ENCODE results near the gene ARHGAP26.
"Not testable (repeated sequence)": the region's sequence is repeated elsewhere in the genome, so short reads cannot be mapped to it uniquely, and the experiment has no call there.

The ARHGAP26 gene

DNA sequence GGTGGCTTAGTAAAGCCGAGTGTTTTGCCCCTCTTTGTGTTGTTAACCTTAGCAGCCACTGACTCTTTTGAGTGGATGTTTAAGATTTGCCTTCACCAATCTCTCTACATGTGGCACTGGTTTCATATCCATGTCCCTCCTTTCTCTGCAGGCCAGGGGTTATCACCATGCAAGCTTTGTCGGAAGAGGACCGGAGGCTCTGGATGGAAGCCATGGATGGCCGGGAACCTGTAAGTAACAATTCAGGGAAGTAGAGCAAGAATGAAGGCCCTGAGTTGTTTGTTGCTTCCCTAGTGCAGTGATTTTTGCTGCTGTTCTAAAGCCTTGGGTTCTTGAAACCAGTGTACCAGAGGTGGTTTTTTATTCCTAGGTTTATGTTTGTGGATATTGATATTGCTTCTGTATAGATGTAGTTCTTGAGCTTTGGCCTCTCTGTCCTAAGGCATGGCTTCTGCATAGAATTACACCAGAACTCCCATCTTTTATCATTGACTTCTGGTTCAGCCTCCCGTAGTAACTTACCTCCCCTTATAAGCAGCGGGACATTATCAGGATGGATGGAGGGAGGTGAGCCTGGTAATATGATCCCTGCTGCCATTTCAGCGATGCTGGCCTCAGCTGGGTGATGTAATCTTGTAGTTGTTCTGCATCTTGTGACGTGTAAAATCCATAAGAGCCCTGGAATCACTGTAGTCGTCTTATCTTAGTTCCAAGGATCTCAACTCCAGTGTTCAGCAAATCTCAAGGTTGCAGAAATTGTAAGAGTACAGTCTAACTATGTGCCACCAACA, 161.9 kb downstream of the ARHGAP26 start:
- no peak for DNase-seq (ENCODE audit: low read depth in 2 of 2)

DNA sequence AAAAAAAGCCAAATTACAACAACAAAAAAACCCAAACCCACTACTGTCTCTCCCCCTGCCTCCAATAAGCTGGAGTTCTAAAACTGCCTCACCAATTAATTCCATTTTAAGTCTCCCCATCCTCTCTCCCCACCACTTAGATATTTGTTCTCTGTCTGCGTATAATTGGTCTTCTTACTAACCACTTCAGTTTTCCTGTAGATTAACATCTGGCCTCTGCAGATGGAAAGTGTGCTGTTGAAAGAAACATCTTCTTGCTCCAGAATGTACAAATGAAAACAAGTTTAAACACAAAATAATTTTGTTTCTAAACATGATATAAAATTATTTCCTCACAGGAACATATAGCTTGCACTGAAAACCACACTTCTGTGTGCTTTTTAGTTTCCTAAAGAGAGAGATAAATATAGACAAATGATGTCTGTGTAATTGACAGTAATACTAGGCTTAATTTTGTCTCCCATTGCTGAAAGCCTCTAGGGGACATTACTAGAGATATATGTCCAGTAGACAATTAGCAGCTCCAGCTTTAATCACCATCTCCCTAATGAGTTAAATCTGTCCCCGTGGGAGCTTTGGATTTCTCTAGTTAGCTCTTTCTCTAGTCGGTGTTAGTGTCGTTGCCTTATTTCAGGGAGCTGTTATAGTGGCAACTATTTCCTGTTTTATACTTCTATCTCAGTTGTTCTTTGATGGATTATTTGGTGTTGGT, 164.0 kb downstream of the ARHGAP26 start:
- no peak for DNase-seq (ENCODE audit: low read depth in 2 of 2)

DNA sequence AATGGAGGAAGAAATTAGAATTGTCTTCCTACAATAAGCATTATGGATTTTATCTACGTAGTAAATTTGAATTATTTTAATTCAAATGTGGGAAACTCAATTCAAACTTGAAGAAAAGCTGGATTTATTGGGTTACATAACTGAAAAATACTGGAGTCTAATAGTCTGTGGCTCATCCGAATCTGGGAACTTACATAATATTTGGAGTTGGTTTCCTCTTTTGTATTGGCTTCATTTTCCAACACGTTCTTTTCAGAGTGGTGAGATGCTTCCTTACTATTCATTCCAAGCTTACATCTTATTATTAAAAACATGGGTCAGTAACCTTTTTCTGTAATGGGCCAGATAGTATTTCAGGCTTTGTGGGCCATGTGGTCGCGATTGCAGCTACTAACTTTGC, 164.8 kb downstream of the ARHGAP26 start:
- no peak for DNase-seq (ENCODE audit: low read depth in 2 of 2)

DNA sequence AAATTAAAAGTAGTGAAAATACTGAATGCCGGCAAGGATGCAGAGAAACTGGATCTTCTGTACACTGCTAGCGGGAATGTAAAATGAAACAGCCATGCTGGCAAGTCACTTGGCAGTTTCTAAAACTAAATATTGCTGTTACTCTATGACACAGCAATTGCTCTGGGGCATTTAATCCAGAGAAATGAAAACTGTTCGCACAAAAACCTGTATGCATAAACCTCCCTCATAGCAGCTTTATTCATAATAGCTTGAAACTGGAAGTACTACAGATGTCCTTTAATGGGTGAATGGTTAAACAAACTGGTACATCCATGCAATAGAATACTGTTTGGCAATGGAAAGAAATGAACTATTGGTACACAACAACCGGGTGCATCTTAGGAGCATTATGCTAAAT, 167.2 kb downstream of the ARHGAP26 start:
- DNase-seq (ENCODE audit: low read depth in 2 of 2): no peak

DNA sequence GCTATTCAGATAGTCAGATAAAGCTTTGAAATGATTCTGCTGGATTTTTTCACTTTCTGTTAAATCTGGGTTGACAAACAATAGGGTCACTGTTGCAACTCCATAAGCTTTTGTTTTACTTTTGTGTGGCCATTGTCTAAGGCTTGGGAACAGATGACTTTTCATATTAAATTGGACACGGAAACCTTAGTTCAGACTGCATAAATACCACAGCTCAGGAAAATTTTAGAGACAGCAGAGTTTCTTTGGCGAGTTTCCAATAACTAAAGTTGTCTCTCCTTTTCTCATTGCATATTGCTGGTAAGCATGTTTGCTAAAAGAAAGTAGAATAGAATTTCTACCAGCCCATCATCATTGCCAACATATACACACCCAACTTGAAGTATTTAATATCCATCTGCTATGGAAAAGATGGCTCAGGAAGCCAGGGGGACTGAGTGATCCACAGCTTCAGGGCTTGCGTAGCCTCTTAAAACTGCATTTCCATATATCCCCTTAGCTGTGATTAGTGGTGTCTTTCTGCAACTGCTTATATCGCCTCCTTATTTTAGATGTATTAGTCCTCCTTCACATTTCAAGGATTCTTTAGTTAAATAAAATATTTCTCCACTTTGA, 168.2 kb downstream of the ARHGAP26 start:
- DNase-seq (ENCODE audit: low read depth in 2 of 2): no peak

DNA sequence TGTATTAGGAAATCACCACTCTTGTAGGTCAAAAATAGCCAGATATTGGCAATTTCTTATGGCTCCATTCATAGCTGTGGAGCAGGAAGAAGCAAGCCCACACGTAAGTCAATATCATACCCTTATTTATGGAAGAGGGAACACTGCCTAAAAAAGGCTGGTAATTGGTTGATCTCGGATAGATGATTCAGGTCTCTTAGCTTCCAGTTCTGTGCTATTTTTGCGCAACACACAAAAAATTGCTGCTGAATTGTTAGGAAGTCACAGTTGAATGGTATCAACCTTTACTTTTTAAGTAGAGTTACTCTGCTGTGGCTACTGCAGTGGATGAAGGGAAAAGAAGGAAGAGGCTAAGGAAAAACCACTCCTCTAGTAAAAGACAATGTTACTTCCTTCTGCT, 168.8 kb downstream of the ARHGAP26 start:
- no peak for DNase-seq (ENCODE audit: low read depth in 2 of 2)

DNA sequence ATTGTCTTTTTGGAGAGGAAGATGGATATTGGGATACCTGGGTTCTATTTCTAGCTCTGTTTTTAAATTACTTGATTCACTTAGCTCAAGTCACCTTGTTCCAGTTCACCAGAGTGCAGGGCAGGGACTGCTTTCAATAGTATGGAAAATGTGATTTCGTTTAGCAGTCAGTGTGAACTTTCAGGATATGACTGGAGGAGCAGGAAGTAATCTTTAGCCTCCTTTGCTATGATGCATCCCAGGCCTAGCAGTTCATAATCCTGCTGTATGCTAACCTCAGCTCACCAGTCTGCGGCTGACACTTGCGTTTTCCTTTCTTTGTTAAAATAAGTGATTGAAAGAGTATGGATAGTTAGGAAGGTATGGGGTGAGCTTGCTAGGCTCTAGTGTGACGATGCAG, 169.7 kb downstream of the ARHGAP26 start:
- no peak for DNase-seq (ENCODE audit: low read depth in 2 of 2)

DNA sequence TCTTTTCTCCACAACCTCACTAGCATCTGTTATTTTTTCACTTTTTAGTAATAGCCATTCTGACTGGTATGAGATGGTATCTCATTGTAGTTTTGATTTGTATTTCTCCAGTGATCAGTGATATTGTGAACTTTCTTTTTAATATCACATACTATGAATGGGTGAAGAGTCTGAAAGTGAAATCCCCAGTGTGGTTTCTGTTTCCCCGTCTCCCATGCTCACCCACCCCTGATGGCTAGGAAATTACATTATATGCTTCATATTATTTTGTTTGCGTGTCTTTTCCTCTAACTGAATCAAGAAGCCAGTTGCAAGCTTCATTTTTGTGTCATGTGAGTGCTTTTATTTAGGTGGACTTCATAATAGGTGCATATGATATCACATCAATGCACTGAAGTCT, 171.1 kb downstream of the ARHGAP26 start:
- DNase-seq (ENCODE audit: low read depth in 2 of 2): no peak

DNA sequence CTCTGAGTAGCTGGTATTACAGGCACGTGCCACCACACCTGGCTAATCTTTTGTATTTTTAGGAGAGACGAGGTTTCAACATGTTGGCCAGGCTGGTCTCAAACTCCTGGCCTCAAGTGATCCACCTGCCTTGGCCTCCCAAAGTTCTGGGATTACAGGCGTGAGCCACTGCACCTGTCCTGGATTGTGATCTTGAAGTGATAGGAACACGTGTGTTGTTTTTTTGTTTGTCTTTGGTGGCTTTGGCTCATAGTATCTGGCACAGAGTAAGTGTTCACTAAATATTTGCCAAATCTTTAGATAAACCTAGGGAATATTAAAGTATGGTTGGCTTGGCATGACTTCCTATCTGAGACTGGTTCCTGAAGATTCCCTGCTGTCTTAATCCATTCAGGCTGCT, 172.7 kb downstream of the ARHGAP26 start:
- no peak for DNase-seq (ENCODE audit: low read depth in 2 of 2)

DNA sequence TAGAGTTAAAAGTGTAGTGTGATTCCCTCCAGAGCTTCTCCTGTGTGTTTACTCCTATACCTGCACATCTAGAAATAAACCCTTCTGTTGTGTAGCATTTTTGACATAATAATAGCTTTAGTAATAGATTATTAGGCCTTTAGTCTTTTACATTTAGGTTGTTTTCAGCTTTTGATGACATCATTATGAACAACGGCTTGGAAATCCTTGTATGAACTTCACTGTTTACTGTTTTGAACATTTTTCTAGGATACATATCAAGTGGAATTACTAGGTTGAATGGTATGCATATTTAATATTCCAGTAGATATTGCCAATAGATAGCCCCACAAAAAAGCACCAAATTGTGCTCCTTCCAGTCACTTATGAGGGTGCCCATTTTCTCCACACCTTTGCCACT, 174.0 kb downstream of the ARHGAP26 start:
- DNase-seq (ENCODE audit: low read depth in 2 of 2): no peak

DNA sequence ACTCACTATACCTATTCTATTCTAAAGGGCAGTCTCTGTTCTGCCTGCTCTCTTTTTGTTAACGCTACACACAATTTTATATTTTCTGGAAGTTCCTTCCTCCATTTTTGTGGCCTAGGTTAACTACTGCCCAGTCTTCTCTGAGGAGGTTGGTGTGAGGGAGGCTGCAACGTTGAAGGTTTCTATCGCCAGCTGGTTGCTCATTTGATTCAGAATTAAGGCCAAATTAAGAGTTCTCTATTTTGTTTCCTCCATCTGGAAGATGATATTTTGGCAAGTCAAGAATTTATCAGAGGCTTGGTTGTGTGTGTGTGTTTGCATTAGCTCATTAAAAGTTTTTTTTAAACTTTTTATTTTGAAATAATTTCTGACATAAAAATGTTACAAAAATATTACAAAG, 175.1 kb downstream of the ARHGAP26 start:
- no peak for DNase-seq (ENCODE audit: low read depth in 2 of 2)

DNA sequence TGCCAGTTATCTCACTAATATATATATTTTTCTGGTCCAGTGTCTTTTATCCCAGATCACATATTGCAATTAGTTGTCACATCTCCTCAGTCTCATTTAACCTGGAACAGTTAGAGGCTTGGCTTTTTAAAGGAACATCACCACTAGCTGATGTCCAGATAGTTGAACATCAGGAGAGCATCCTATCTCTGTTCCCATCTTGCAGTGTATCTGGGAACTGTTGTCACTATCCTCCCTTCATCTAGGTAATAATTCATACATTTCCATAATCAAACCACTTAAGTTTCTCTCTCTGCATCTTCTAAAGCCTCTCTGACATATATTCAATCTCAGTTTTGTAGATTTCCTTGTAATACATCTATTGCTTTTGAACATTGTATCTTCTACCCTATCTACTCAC, 175.7 kb downstream of the ARHGAP26 start:
- DNase-seq (ENCODE audit: low read depth in 2 of 2): no peak

DNA sequence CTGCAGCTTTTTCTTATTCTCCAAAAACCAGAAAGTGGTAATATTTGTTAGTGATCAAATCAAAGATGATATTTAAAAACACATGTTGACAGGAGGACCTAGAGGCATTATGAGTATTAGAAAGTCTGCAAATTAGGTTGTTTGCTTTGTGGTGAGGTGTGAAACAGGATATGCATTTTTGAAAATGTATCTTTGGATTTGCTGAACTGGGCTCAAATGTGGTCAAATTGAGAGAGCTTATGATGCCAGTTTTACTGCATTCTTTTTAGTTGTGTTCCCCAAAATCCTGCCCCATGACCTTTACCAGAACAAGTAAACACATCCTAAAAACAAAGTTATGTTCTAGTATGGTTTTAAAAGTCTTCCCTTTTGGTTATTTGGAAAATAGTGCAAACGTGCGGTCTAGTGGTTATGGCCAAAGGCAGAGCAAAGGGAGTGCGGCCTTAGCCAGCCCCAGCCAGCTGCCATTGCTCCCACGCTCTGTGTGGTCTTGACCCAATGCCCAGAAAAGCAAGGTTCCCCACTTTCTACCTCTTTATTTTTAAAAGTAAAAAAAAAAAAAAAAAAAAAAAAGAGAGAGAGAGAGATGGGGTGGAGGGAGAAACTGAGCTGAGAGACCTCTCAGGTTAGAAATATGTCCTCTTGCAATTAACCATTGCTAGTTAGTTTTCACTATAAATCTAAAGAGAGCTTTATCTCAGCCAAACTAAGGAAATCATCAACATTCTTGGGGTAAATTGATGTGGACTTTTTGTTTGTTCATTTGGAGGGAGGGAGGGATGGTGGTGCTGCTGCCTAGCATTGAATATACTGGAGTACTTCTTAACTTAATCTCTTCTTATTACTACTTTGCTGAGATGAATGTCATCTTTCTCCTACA, 176.6 kb downstream of the ARHGAP26 start:
- DNase-seq (ENCODE audit: low read depth in 2 of 2): no peak

DNA sequence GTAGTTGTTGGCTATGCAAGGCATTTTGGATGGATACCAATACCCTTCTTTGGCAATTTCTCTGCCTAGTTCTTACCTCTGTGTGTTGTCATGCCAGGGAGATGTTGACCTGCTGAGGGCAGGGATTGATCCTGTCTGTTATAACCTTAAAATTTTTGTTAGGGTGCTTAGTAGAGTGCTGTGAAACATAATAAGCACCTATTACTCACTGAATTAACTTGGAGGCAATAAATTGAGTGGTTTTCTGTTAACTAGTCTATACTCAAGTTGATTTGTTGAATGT, 177.2 kb downstream of the ARHGAP26 start:
- no peak for DNase-seq (ENCODE audit: low read depth in 2 of 2)

DNA sequence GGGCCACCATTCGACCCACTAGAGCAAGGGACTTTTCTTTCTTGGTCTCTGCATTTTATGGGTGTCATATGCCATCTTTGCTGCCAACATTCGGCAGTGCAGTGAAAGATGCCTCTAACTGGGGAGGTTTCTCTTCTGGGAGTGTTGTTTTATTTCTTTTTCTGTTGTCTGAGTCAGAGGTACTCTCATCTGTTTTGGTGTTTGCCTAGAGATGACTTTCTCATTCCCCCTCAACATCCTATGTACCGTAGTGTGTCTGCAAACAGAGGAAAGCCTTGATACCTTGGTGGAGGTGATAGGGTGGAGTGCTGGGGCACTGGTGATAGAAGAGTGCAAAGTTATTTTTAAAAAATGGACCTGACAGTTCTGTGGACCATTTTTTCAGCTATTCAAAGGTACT, 182.1 kb downstream of the ARHGAP26 start:
- DNase-seq (ENCODE audit: low read depth in 2 of 2): no peak

DNA sequence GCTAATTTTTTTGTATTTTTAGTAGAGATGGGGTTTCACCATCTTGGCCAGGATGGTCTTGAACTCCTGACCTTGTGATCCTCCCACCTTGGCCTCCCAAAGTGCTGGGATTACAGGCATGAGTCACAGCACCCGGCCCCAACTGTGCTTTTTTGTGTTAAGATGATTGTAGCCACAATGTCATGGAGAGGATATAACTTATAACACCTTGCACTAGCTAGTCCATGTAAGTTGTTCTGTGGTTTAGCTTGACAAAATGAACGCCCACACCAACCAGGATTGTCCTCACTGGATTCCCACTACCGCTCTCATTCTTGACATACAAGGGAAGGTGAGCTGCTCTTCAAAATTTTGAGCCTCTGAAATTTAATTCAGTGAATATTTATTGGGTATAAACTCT, 182.7 kb downstream of the ARHGAP26 start:
- DNase-seq (ENCODE audit: low read depth in 2 of 2): not testable (repeated sequence)

DNA sequence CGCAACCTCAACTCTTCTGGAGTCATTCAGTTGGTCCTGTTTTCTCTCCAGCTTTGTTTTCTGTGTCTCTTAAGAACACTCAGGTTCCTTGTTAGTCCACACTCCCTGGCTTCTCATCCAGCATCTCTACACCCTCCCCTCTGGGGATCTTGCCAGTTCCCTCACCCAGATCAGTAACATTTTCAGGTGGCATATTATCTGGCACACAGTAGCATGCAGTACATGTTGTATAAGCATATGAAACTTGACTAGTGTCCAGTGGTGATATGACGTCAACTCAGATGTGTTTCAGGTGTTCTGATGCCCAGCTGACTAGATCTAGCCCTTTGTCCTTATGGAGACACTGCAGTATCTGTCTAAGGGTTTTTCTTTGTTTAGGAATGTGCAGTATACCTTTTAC, 184.3 kb downstream of the ARHGAP26 start:
- no peak for DNase-seq (ENCODE audit: low read depth in 2 of 2)

DNA sequence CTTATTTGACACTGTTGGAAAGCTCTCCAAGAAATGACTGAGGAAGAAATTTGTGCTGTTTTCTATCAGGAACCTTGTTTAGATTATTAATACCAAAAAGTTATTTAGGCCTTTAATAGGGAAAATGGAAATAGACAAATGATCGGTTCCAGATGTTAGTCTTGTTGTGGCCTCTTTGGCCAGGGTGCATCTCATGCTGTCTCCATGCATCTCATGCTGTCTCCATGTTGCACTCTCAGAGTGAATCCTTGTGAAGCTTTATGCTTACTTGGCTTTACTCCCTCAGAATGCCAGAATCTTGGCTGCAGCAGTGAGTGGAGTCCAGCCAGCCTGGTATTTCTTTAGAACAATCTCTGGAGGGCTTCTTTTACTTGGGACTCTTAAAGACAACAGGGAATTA, 185.5 kb downstream of the ARHGAP26 start:
- DNase-seq (ENCODE audit: low read depth in 2 of 2): no peak

DNA sequence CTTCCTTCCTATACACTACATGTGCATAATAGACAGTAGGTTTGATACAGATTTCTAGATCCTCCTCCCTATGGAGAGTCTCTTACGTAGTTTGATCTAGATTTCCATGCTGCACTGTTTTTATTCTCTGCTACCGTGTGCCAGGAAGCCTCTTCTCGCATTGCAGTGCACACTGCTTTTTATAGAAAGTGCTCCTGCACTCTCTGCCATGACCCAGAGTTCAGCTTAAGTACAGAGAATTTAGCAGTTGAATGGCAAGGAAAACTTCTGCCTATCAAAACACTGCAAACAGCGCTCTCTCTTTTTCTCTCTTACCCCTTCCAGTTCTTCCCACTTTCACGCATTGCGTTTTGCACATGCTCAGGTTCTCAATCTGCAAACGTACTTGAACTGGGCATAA, 187.4 kb downstream of the ARHGAP26 start:
- DNase-seq (ENCODE audit: low read depth in 2 of 2): no peak

DNA sequence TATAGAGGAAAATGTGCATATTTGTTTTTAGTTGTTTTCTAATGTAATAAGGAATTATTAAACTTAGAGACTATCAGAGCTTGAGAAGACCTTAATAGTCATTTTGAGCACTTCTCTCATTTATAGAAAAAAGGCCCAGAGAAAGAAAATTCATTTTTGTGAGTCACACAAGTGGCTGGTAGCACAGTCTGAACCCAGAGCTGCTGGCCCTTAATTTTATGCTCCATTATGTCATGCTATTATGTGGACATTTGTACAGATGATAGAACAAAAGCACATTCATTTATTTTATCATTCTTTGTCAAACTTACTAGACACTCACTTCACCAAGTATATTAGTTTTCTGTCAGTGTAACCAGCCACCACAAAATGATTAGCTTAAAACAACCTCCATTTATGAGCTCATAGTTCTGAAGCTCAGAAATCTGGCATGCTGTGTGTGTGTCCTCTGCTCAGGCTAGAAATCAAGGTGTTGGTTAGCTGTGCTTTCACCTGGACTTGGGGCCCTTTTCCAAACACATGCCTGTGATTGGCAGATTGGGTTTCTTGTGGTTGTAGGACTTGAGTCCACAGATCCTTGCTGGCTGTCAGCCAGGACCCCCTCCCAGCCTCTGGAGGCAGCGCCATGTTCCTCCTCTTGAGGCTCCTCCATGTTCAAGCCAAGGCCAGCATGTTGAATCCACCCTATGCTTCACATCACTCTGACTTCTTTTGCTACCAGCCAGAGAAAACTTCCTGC, 188.9 kb downstream of the ARHGAP26 start:
- no peak for DNase-seq (ENCODE audit: low read depth in 2 of 2)

Data from stimulated activated CD8-positive, alpha-beta memory T cell treated with anti-CD3 and anti-CD28 coated beads, Interleukin-7, amount 100 ng/mL, for 4 hours (primary cell).